Activated CD8-positive, alpha-beta memory T cell treated with anti-CD3 and anti-CD28 coated beads for 24 hours (primary cell): ENCODE data around the gene ARID4A.
"Not testable (repeated sequence)": the region's sequence is repeated elsewhere in the genome, so short reads cannot be mapped to it uniquely, and the experiment has no call there.

Source experiments
- DNase-seq: peaks from one replicate; pipeline ENCODE4 v3.0.0-alpha.2; 2020

ARID4A gene

DNA sequence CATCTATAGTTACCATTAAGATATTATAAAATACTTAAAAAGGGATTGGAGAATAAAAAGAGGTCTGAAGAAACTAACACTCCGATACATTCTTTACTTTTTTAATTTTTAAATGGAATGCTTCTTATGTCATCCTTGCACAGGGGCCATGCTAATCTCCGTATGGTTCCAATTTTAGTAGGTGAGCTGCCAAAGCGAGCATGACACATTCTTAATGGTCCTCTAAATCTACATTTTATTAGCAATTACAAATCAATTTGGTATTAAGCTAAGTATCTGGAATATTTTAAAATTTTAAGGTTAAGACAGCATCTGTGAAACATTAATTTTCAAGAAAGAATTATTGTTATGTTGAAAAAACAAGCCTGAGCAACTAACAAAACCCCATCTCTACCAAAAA, 6.2 kb upstream of the ARID4A start:
- DNase-seq = no peak

DNA sequence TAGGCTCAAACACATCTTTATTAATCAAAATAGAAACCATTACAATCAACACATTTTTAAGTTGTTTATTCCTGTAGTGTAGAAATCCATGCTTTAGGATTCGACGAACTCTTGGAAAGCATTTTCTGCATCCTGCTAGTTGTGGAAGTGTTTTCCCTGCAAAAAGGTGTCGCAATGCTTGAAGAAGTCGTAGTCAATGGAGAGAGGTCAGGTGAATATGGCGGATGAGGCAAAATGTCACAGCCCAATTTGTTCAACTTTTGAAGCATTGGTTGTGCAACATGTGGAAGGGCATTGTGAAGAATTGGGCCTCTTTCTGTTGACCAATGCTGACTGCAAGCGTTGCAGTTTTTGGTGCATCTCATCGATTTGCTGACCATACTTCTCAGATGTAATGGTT, 4.2 kb upstream of the ARID4A start:
- no peak for DNase-seq

DNA sequence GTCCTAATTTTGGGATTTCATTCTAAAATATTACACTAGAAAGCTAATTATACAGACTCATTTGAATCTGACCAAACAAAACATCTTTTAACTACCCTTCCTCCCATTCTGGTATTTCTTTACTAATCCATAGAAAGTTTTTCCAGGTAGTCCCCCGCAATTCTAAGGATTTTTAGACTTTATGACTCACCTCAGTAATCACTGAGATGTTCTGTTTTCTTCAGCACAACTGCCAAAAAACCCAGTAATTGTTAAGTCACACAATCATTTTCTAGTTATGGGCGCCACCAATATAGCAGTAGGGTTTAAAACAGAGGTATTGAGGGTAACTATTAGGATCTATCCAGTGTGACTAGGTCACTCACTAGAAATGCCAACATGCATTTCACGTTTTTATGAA, 1.6 kb upstream of the ARID4A start:
- no peak for DNase-seq

DNA sequence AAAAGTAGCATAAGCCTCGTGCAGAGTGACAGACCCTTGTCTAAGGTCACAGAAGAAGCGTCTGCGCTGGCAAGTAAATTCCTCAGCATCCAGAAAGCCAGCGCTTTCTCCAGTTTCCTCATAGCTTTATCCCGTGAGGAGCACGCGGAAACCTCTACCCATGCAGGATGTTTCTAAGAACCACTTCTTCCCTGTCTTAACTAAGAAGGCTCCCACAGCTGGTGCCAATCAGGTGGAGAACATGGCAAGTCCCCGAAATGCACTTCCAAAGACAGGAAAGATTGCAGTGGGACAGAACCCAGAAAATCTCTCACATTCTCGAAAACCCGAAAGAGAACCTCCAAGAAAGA, 968 bp upstream of the ARID4A start:
- no peak for DNase-seq

DNA sequence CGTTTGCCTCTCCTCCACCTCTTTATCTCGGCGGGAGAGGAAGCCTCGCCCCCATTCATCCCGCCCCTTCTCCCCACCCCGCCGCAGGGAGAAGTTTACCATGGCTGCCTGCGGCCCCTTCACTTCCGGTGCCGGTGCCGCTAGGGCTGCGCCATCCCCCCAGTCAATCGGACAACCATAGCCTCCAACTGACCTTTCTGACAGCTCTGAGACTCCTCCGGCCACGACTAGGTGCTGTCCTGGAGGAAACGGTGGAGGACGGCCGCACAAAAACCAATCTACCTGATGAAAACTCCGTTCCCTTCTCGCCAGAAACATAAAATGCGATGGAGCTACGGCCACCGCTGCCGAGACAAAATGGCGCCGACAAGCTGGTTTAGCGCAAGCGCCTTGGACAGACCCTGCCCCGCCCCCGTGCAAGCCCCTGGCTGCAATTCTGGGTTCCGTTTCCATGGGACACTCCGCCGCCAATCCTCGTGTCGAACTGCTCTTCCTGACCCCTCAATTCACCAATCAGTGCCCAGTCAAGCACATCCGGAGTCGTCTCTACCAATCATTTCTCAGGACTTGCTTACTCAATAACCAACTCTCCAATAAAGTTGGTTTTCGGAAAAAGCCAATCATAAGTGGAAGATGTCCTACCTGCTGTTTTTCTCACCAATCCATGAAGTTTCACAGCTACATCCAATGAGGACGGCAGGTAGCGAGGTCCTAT, 436 bp upstream of the ARID4A start:
- DNase-seq = peak; percentile 98

DNA sequence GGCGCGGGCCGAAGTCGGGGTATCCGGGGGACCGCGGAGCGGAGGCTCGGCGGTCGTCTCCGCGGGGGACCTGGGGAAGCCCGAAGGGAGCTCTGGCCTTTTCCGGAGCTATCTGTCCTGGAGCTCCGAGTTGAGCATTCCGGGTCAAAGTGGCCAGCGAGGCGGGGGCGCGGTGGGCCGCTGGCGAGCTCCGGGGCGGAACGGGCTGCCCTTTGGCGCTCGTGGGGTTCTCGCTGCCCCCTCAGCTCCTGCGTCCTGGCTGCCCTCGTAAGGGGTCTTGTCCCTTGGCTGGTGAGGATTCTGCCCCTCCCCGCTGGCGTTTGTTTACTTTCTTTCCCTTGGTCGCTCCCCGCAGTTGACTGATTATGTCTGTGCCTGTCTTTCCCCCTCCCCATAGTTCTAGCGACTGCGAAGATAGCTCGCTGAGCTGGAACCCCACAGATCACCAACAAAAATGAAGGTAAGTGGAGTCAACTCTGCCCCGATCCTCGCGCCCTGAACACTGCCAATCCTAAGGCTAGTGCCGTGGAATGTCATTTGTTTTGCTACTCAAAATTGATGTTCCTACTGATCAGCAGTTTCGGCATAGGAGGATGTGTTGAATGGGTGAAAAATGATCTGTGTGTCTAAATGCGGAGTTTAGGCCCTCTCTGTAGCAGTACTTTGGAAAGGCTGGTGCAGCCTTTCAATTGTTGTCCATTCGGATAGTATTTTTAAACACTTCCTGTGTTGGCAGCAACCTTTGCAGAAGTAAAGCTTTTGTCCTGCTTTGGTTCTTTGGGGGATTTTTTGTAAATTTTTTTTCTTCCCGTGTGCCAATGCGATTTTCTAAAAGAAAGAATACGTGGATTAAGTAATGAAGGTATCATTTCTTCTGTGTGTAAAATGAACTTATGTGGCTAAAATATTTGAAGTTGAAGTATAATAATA, 1.3 kb downstream of the ARID4A start:
- no peak for DNase-seq

DNA sequence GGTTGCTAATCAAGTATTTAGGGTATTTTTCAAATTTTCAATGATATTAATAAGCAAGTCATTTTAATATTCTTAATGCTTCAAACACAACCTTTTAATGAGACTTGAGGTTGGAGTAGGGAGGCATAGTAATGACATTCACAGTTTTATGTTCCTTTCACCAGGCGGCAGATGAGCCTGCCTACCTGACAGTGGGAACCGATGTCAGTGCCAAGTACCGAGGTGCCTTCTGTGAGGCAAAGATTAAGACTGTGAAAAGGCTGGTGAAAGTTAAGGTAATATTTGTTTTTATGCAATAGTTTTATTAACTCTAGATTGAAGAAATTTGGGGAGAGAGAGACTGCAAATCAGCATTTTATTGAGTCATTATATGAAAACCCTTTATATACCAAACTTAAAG, 3.1 kb downstream of the ARID4A start:
- no peak for DNase-seq

DNA sequence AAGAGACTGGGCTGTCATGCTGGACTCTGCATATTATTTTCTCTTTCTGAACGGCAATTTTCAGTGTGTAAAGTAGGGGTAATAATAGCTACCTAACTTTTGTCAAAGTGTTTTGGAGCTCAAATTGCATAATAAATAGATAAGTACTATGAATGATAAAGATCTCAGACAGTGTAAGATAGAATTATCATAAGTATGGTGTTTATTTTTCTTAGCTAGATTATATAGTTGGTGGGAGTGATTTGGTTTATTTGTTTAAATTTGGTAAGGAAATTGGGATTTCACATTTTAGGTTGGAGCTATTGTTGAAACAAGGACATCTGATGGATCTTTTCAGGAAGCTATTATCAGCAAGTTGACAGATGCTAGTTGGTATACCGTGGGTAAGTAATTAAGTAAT, 7.4 kb downstream of the ARID4A start:
- no peak for DNase-seq

DNA sequence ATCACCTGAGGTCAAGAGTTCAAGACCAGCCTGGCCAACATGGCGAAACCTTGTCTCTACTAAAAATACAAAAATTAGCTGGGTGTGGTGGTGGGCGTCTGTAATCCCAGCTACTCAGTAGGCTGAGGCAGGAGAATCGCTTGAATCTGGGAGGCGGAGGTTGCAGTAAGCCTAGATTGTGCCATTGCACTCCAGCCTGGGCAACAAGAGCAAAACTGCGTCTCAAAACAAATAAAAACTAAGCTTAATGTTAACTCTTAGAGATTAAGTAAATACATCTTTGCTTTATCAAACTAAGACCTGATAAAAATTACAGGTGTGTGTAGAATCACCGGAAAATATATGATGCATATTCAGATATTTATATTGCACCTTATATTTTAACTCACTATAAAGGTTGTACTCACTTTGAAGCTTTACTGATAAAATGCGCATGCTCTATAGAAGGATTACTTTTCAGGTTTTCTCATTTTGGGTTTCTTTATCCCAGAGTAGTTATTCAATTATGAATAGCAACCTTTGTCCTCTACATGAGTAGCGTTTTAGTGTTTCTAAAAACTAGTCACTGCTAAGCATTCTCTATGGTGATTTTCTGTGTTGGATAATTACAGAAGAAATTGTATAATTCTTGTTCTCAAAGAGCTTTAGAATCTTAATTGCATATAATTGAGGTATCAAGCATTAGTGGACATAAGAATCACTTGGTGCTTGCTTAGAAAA, 9.4 kb downstream of the ARID4A start:
- no peak for DNase-seq

DNA sequence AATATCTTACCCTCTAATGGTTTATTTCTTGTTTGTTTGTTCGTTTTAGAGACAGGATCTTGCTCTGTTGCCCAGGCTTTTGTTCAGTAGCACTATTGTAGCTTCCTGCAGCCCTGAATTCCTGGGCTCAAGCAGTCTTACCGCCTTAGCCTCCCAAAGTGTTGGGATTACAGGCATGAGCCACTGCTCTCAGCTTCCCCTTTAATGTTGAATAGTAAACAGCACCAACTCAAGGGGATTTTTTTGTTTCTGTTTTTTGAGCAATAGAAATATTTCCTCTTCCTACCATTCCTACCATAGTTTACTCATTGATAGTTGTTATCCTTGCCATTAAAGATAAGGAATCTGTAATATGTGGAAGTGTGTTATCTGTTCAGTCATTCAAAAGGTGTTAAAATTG, 10.7 kb downstream of the ARID4A start:
- DNase-seq = no peak

DNA sequence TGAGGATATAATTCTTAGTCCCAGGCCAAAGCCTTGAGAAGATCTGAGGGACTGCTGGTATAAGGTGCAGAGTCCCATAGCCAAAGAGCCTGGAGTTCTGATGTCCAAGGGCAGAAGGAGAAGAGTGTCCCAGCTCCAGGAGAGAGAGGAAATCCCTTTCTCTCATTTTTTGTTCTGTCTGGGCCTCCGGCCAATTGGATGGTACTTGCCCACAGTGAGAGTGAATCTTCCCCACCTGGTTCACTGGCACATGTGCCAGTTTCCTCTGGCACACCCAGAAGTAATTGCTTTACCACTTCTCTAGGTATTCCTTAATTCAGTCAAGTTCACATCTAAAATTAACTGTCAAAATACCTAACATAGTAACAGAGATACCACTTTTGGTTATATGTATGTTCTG, 15.3 kb downstream of the ARID4A start:
- no peak for DNase-seq

DNA sequence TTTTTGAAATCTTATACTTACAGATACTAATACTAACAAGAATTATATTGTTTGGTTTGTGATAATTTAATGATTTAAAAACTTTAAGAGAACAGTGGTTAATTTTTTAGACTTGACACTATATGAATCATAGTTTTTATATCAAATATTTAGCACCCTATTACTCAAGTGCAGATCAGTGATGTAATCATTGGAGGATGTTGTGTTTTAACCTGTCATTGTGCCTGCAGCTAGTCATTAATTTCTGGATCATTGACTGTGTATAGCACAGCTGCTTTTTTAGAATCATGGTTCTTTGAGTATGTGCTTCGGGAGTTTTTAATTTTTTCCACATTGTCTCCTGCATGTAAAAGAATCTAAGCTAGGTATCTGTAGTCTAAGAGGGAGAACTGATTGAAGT, 17.3 kb downstream of the ARID4A start:
- DNase-seq = no peak

DNA sequence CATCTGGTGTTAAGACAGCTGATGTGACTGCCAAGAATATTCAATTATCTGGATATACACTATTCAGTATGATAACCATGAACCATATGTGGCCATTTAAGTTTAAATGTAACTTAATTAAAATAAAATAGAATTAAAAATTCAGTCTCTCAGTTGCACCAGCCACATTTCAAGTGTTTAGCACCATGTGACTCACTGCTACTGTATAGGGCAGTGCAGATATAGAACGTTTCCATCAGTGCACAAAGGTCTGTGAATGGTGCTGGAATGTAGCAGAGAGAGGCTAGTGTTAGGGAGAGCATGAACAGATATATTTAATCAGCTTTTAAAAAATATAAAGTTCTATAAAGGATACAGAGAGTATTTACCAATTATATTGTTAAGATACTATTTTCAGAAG, 28.7 kb downstream of the ARID4A start:
- DNase-seq = no peak

DNA sequence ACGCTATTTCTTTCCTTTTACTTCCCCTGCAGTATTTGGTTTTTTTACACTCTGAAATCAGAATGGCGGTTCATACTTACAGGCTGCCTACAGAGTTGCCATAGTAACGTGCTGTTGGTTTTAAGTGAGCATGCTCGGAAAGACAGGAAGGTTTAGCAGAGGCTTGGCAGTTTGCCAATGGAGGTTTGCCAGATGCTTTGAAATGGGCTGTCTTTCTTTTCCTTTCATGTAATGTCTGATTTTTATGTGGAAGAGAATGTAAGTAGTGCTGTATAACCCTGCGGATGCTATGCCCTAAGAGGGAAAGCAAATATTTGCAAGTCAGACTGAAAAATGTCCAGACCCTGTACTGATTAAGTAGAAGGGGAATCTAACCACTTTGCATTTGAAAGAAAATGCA, 32.8 kb downstream of the ARID4A start:
- peak; percentile 84 for DNase-seq

DNA sequence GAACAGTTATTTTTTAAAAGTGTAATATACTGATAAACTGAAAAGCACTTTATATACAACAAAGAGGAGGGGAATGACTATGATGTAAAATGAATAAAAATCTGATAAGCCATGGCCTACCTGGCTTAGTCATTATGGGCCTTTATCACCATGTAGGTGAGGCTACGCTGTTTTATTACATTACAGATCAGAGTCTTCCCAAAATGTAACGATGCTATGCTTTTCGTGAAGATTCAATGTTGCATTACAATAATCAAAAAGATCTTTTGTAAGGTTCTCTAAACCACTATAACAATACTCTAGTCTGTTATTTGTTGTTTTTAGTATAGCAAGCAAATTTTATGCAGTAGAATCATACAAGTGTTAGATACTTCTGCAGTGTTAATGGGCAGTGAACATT, 34.2 kb downstream of the ARID4A start:
- no peak for DNase-seq

DNA sequence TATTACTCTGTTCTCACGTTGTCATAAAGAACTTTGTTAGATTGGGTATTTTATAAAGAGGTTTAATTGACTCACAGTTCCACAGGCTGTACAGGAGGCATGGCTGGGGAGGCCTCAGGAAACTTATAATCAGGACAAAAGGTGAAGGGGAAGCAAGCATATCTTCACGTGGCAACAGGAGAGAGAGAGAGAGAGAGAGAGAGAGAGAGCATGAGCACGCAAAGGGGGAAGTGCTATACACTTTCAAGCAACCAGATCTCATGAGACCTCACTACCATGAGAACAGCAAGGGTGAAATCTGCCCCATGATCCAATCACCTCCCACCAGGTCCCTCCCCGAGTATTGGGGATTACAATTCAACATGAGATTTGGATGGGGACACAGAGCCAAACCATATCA, 41.3 kb downstream of the ARID4A start:
- DNase-seq = not testable (repeated sequence)

DNA sequence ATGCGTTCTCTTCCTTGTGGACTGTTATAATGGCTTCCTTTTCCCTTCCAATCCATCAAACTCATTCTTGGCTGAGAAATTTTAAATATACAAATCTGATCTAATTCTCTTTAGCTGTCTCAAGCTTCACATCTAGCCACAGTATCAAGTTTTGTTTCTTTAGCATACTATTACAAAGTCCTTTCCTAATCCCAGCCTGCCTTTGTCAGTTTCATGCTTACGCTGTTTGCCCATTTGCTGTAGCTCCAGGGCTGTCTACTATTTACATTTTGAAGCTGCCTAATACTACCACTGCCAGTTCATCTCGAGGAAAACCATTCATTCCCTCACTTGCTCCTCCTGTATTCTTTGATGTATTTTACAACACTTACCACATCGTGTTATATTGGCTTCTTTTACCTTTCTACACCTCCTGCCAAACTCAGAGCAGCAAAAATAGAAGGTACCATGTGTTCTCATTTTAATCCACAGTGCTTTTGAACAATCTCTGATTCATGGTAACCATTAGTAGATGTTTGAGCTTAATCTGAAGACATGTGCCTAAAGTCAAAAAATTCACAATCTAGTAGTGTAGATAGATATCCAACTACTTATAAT, 42.9 kb downstream of the ARID4A start:
- DNase-seq = no peak

DNA sequence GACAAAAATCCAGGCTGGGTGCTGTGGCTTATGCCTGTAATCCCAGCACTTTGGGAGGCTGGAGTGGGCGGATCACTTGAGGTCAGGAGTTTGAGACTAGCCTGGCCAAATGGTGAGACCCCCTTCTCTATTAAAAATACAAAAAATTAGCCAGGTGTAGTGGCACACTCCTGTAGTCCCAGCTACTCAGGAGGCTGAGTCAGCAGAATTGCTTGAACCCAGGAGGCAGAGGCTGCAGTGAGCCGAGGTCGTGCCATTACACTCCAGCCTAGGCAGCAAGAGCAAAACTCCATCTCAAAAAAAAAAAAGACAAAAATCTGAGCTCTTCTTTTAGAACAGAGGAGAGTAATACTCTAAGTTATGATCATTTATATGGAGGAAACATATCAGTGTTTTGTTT, 45.2 kb downstream of the ARID4A start:
- not testable (repeated sequence) for DNase-seq

DNA sequence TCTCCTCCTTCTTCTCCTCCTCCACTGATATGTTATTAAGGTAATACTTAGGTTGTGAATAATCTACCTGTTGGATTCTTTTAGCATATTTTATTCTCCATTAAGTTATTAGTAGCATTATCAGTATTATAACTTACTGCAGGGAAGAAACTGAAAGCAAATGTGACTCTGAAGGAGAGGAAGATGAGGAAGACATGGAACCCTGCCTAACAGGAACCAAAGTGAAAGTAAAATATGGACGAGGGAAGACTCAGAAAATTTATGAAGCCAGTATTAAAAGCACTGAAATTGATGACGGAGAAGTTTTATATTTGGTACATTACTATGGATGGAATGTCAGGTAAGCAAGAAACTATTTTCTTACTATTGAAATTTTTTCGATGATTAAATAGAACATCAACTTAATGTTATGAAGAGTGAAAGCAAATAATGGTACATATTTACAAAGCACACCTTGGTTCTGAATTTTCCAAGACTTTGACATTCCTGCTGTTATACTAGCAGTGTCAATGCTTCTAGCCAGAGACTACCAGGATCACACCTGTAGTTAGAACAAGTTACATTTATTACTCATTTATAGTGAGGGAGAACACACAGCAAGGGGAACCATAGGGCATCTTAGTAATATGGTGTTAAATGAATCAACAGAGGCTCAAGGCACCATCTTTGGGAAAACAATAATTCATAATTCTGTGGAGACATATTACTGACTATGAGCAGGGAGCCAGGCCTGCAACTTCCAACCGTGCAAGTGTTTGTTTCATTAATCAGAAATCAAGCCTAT, 55.4 kb downstream of the ARID4A start:
- DNase-seq = no peak

DNA sequence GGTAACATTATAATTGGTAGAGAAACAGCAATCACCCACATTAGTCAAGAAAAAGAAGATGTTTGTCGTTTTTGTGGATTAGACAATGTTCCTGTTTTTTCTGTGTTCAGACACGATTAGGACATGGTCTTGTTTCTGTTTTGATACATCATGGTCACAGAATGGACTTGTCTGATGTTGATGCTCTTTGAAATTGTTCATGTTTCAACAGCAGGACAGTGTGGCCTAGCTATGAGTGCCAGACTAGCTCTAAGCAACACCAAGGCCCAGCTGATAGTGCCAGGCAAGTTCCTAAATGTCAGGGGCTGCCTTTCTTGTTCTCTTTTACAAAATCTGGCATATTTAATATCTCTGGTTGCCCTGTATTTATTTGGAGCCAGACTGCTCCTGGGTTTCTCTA, 56.5 kb downstream of the ARID4A start:
- no peak for DNase-seq

DNA sequence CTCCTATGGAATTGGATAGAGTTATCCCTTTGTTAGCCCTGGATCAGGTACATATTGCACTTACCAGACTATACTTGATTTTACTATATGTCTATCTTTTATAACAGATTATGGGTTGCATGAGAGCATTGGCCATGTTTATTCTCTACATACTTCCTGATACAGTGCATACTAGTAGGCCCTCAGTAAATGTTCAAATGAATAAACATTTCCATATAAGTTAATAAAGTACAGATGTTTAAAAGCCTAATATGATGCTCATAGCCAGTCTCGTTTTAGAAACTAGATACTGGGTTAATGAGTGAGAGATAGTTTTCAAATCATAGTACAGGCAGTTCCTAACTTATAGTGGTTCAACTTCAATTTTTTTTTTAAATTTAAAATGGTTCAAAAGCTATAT, 57.9 kb downstream of the ARID4A start:
- DNase-seq = no peak

DNA sequence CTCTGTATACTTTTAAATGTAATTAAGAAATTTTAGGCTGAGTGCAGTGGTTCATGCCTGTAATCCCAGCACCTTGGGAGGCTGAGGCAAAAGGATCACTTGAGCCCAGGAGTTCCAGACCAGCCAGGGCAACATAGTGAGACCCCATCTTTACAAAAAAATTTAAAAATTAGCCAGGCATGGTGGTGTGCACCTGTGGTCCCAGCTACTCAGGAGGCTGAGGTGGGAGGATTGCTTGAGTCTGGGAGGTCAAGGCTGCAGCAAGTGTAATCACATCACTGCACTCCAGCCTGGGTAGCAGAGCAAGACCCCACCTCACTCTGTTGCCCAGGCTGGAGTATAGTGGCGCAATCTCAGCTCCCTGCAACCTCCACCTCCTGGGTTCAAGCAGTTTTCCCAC, 63.9 kb downstream of the ARID4A start:
- DNase-seq = not testable (repeated sequence)
